Measurements from ENCODE around the gene PPP4C.

PPP4C gene

DNA sequence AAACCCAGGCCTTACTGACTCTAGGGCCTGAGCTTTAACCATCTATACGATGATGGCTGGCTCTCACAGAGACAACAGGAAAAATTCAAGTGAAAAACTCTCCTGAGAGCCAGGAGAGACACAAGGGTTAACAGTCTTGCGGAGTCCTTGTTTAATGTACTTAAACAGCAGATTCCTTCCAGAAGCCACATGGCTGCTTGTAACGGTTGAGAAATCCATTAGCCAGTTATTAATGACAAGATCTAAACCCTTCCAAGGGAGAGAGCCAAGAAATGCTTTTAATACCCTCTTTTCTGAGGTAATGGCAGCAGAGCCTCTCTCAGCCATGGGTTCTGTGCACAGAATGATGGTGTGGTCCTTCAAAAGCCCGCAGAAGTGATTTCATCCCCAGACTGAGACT, 15.4 kb upstream of the PPP4C start:
- no peak for DNase-seq

DNA sequence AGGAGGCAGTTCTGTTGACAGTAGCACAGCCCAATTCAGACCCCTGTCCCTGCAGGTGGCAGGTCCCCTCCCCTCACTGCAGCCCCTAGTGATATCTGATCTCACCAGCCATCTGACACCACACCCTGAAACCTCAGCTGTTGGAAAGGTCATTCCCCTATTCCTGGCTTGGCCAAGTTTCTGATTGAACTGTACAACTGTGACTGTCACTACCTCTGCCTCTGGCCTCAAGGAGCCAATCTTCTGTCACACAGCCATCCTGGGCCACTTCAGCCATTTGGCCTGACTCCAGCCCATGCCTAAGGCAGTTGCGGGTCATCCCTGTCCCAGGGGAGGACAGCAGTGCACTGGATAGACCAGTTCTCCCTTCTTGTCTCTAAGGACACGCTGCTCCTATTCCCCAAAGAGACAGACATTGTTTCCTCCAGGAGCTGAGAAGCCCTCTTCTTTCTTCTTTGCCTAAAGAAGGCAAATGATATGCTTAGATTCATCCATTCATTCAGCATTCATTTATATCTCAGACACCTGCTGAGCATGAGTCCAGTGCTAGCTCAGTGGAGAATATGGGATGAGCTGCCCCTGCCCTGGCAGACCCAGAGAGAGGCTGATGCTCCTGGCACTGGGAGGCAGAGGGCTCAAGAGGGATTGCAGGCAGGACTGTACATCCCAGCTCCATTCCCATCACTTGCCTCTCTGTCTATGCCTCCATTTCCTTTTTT, 14.8 kb upstream of the PPP4C start:
- DNase-seq: no peak

DNA sequence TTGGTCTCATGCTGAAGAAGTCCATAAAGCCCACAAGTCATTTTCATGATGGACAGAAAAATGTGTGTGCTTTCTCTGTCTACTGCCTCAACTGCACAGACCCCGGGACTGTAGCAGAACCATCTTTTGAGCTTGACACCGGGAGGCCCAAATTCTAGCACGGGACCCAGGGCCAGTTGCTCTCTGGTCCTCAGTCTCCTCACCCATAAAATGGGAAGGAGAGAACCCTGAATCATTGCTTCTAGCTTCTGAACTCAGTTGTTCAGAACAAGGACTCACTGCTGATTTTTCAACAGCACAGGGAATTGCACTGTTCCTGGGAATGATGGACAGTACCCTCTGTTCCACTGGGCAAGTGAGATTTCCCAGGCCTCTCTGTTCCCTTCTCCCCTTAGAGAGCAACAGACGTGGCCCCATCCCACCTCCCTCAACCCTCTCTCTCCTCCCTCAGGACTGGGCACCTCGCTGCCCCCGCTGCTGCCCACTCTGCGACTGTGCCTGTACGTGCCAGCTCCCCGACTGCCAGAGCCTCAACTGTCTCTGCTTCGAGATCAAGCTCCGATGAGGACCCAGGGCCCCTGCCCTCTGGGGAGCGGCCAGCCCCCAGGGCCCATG, 12.4 kb upstream of the PPP4C start:
- no peak for DNase-seq

GRCh38 chr16:30063893-30064728, 11.7 kb upstream of the PPP4C start:
- DNase-seq: peak; percentile 63

GRCh38 chr16:30064729-30065101, 11.1 kb upstream of the PPP4C start:
- DNase-seq: no peak

DNA sequence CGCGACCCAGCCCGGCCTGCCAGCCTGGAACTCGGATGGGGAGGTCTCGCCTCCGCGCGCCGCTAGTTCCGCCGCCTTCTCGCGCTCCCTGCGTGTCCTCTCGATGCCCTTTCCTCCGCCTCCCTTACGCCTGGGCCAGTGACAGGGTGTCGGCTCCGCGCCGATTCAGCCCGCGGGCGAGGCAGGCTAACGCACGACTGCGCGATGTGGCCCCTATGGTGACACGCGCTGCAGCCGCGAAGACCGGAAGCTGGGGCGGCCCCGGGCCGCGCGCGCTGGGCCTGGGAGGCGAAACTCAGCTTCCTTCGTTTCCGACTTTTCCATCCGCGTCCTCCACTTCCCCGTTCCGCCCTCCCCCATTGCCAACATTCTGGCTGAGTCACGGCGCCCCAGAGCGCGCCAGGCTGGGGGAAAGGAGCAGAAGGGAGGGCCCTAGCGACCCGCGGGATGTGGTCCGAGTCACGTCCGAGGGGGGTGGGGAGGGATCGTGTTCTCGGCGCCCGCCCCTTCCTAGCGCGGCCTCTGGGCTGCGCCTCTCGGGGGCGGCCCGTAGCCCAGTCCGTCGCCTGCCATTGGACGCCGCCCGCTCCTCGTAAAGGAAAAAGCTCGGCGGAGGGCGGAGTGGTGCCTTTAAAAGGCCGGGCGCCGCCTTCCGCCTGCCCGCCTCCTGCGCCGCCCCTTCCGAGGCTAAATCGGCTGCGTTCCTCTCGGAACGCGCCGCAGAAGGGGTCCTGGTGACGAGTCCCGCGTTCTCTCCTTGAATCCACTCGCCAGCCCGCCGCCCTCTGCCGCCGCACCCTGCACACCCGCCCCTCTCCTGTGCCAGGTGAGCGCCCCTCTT, 10.5 kb upstream of the PPP4C start, which contains the start of gene ALDOA:
Gene ALDOA, plus strand, starts transcription at position 659 of the 841 bp plus-strand sequence. CDS start 1,138 bp downstream, outside the sequence.
- peak; percentile 93 for DNase-seq

GRCh38 chr16:30065943-30066760, 9.6 kb upstream of the PPP4C start:
- DNase-seq: peak; percentile 31

DNA sequence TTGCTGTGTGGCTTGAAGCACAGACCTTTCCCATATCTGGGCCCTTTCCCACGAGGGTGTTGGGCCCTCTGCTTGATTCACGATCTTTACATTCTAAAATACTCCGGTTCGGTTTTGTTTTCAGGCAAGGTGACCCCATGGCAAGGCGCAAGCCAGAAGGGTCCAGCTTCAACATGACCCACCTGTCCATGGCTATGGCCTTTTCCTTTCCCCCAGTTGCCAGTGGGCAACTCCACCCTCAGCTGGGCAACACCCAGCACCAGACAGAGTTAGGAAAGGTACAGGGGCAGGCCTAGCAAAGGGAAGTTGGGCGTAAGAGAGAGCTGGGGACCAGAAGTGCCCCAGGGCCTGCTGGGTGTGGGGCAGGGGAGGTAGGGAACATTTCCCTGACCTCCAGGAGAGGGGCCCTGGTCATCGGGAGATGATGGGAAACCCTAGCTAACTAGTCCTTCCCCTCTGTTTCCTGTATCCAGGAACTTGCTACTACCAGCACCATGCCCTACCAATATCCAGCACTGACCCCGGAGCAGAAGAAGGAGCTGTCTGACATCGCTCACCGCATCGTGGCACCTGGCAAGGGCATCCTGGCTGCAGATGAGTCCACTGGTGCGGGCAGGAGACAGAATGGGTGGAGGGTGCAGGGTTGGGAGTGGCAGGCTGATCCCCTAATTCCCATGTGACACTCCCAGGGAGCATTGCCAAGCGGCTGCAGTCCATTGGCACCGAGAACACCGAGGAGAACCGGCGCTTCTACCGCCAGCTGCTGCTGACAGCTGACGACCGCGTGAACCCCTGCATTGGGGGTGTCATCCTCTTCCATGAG, 8.8 kb upstream of the PPP4C start:
- DNase-seq: no peak

DNA sequence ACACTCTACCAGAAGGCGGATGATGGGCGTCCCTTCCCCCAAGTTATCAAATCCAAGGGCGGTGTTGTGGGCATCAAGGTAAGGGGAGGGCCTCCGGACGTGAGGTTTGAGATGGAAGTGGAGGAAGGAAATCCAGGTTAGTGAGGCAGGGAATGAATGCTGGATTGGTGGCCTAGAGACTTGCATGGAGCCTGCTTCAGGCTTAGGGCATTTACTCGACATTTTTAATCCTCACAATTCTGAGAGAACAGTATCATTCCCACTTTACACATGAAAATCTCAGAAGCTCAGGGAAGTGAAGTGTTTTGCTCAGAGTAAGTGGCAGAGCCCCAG, 8.2 kb upstream of the PPP4C start:
- DNase-seq: no peak

DNA sequence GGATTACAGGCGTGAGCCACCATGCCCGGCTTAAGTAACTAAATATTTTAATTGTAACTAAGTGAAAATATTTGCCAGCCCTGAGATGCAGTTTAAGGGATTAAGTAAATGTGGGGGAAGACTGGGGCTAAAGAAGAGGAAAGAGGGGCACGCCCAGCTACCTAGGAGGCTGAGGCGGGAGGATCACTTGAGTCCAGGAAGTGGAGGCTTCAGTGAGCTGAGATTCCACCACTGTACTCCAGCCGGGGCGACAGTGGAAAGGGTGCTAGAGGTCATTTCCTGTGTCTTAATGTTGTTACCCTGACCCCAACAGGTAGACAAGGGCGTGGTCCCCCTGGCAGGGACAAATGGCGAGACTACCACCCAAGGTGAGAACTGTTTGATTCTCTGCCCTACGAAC, 7.5 kb upstream of the PPP4C start:
- DNase-seq: no peak

- peak; percentile 48 for DNase-seq
Measured at GRCh38 chr16:30068750-30069610, 6.8 kb upstream of the PPP4C start.

DNA sequence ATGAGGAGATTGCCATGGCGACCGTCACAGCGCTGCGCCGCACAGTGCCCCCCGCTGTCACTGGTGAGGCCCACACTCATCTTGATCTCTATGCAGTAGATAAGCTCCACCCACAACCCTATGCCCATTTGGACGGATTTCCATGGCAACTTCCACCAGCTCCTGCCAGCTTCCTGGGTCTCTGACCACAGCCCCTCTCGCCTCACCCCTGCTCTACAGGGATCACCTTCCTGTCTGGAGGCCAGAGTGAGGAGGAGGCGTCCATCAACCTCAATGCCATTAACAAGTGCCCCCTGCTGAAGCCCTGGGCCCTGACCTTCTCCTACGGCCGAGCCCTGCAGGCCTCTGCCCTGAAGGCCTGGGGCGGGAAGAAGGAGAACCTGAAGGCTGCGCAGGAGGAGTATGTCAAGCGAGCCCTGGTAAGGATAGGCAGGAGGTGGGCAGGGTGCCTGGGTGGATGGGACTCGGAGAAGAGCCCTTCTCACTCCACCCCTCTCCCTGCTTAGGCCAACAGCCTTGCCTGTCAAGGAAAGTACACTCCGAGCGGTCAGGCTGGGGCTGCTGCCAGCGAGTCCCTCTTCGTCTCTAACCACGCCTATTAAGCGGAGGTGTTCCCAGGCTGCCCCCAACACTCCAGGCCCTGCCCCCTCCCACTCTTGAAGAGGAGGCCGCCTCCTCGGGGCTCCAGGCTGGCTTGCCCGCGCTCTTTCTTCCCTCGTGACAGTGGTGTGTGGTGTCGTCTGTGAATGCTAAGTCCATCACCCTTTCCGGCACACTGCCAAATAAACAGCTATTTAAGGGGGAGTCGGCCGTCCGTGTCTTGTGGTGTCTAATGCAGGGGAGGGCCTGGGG, 6.0 kb upstream of the PPP4C start:
- DNase-seq: no peak

GRCh38 chr16:30070490-30070889, 5.3 kb upstream of the PPP4C start:
- DNase-seq: no peak

- no peak for DNase-seq
Measured at GRCh38 chr16:30076276-30076791, 540 bp downstream of the PPP4C start.

DNA sequence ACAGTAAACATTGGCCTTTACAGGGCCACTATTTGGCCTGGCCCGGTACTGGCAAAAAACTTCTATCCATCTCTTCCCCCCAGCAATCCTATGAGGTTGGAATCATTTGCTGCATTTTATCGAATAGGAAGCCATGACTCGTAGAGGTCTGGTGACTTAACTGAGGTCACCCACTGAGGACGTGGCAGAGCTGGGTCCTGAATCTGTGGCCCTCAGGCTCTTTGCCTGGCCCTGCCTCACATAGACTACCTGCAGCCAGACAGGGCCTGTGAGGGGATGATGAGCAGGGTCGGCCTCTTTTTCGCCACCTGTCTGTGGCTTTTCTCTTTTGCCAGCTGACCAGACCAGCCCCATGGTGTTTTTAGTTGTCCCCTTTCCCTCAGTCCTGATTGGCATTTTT, 1.9 kb downstream of the PPP4C start:
- no peak for DNase-seq

- no peak for DNase-seq
Measured at GRCh38 chr16:30078744-30079143, 3.0 kb downstream of the PPP4C start.

DNA sequence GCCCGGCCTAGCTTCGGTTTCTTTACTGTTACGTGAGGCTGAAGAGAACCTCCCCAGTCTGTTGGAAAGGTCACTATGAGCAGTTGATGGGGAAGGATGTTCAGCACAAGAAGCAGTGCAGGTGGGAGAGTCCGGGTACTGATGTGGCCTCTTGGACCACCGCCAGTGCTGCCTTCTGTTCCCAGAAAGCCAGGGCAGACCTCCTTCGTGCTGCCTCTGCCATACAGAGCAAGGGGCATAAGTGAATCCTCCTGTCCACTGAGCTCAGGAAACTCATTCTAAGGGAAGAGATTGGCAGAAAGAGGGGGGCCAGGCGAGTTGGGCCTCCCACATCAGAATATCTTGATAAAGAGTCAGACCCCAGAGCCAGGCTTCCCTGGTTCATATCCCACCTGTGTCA, 3.7 kb downstream of the PPP4C start:
- DNase-seq: no peak

GRCh38 chr16:30082545-30083090, 6.8 kb downstream of the PPP4C start:
- no peak for DNase-seq
